ENCODE results near the gene AIF1L. TPM values are rescaled to one million over a fixed set of nuclear protein-coding genes. Genes with fewer than 3 reads are reported as not detected.

Gene AIF1L
- polyA plus RNA-seq, 3 donors: not detected

DNA sequence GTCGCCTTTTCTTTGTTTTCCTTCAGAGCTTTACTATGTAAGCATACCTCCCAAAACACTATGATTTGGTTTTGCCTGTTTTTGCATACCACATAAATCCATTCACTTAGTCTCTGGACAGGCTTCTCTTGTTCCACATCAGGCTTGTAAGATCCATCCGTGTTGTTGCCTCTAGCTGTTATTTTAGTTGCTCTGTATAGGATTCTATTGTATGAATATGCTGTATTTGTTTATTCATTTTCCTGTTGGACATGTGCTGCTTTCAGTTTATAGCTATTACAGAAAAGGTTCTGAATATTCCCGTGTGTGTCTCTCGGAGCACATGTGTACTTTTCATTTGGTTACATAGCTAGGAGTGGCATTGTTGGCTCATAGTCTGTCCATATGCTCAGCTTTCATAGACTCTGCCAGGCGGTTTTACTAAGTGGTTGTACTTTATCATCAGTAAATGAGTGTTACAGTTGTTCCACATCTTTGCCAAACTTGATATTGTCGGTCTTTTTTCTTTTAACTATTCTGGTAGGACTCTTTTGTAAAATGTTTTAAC lies 70.9 kb downstream of the AIF1L start:
- Histone ChIP-seq H3K36me3 (replicated peaks in 1 of 2; ENCODE audit: control insufficient read depth in 1 of 2, insufficient read depth in 2 of 2, low read length in 2 of 2) (peaks cover 49 to 89% of the 10 kb centered on the region in 2 donors), H3K27ac (ENCODE audit: low read depth in 1 of 2, low read length in 2 of 2) (no peak overlapping the region), H3K9me3 (replicated peaks in 1 of 2; ENCODE audit: control insufficient read depth in 1 of 2, insufficient read depth in 1 of 2, low read length in 2 of 2) (no peaks in the 10 kb centered on the region), H2AFZ (ENCODE audit: insufficient read depth, low read depth, low read length, poor library complexity, severe bottlenecking) (no peak overlapping the region), H3K4me1 (ENCODE audit: control insufficient read depth in 1 of 2, insufficient read depth in 2 of 2, low read length in 2 of 2) (no peaks in the 10 kb centered on the region), H3K4me3 (replicated peaks in 1 of 3; ENCODE audit: low read depth in 2 of 3, low read length in 3 of 3) (no peak overlapping the region), H4K20me1 (ENCODE audit: insufficient read depth, low read length) (peaks cover 10% of the 10 kb centered on the region), H3K79me2 (ENCODE audit: insufficient read depth, low read length) (no peaks in the 10 kb centered on the region), H3K27me3 (ENCODE audit: control insufficient read depth in 2 of 2, insufficient read depth in 2 of 2, low read length in 2 of 2) (no peaks in the 10 kb centered on the region), H3K4me2 (replicated peaks; ENCODE audit: extremely low read depth, low read length, poor library complexity, severe bottlenecking) (no peak overlapping the region), H3K9ac (ENCODE audit: insufficient read depth, low read length, poor library complexity, severe bottlenecking) (no peak overlapping the region)
- no peak for DNase-seq
- Mint-ChIP-seq H3K4me1 (no peaks in the 10 kb centered on the region), H3K4me3 (no peak overlapping the region), H3K36me3 (peaks cover 69 to 84% of the 10 kb centered on the region in 2 donors), H3K9me3 (no peaks in the 10 kb centered on the region), H3K27ac (no peak overlapping the region), H3K27me3 (ENCODE audit: low read depth in 3 of 3) (no peaks in the 10 kb centered on the region)
- intact Hi-C loops (cut with micrococcal nuclease): no loop called here
- TF ChIP-seq, protein P1, sequence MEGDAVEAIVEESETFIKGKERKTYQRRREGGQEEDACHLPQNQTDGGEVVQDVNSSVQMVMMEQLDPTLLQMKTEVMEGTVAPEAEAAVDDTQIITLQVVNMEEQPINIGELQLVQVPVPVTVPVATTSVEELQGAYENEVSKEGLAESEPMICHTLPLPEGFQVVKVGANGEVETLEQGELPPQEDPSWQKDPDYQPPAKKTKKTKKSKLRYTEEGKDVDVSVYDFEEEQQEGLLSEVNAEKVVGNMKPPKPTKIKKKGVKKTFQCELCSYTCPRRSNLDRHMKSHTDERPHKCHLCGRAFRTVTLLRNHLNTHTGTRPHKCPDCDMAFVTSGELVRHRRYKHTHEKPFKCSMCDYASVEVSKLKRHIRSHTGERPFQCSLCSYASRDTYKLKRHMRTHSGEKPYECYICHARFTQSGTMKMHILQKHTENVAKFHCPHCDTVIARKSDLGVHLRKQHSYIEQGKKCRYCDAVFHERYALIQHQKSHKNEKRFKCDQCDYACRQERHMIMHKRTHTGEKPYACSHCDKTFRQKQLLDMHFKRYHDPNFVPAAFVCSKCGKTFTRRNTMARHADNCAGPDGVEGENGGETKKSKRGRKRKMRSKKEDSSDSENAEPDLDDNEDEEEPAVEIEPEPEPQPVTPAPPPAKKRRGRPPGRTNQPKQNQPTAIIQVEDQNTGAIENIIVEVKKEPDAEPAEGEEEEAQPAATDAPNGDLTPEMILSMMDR (IDR thresholded peaks at IDR 0.05): no peak
- WGBS (ENCODE audit: insufficient coverage): 100% methylated on average over 3 of the region's 6 CpGs

DNA sequence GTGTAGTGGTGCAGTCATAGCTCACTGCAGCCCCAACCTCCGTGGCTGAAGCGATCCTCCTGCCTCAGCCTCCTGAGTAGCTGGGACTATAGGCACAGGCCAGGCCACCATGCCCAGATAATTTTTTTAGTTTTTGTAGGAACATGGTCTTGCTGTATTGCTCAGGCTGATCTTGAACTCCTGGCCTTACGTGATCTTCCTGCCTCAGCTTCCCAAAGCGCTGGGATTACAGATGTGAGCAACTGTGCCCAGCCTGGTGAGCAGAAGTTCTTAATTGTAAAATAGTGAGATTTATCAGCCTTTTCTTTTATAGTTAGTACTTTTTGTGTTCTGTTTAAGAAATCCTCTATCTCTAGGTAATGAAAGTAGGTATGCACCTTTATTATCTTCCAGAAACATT lies 71.6 kb downstream of the AIF1L start:
- H4K20me1 ChIP-seq (ENCODE audit: insufficient read depth, low read length): peaks cover 10% of the 10 kb centered on the region
- no peaks in the 10 kb centered on the region for H3K79me2 ChIP-seq (ENCODE audit: insufficient read depth, low read length)
- no peaks in the 10 kb centered on the region for H3K27me3 Mint-ChIP-seq (ENCODE audit: low read depth in 3 of 3)
- intact Hi-C loops (cut with micrococcal nuclease): no loop called here
- no peaks in the 10 kb centered on the region for H3K4me1 ChIP-seq (ENCODE audit: control insufficient read depth in 1 of 2, insufficient read depth in 2 of 2, low read length in 2 of 2)
- peaks cover 68 to 83% of the 10 kb centered on the region in 2 donors for H3K36me3 Mint-ChIP-seq
- no peak overlapping the region for H3K27ac ChIP-seq (ENCODE audit: low read depth in 1 of 2, low read length in 2 of 2)
- no peak overlapping the region for H3K27ac Mint-ChIP-seq
- H3K4me1 Mint-ChIP-seq: no peaks in the 10 kb centered on the region
- H3K4me3 Mint-ChIP-seq: no peak overlapping the region
- H3K9ac ChIP-seq (ENCODE audit: insufficient read depth, low read length, poor library complexity, severe bottlenecking): no peak overlapping the region
- TF ChIP-seq, protein P1 (IDR thresholded peaks at IDR 0.05): no peak
- H3K36me3 ChIP-seq (replicated peaks in 1 of 2; ENCODE audit: control insufficient read depth in 1 of 2, insufficient read depth in 2 of 2, low read length in 2 of 2): peaks cover 41 to 87% of the 10 kb centered on the region in 2 donors
- H3K27me3 ChIP-seq (ENCODE audit: control insufficient read depth in 2 of 2, insufficient read depth in 2 of 2, low read length in 2 of 2): no peaks in the 10 kb centered on the region
- H3K4me2 ChIP-seq (replicated peaks; ENCODE audit: extremely low read depth, low read length, poor library complexity, severe bottlenecking): no peak overlapping the region
- H3K9me3 Mint-ChIP-seq: no peaks in the 10 kb centered on the region
- H3K9me3 ChIP-seq (replicated peaks in 1 of 2; ENCODE audit: control insufficient read depth in 1 of 2, insufficient read depth in 1 of 2, low read length in 2 of 2): no peaks in the 10 kb centered on the region
- WGBS (ENCODE audit: insufficient coverage): 100% methylated on average over 2 of the region's 4 CpGs
- no peak overlapping the region for H3K4me3 ChIP-seq (replicated peaks in 1 of 3; ENCODE audit: low read depth in 2 of 3, low read length in 3 of 3)
- DNase-seq: no peak
- H2AFZ ChIP-seq (ENCODE audit: insufficient read depth, low read depth, low read length, poor library complexity, severe bottlenecking): no peak overlapping the region
